GM12878 (cell line): ENCODE data around the gene CTIF. TPM values are rescaled to one million over a fixed set of nuclear protein-coding genes. Genes with fewer than 3 reads are reported as not detected.

ENCODE experiments used
- ATAC-seq: fragments of 200-7000 bp; cut with Tn5 transposase; 3 replicates; pipeline ENCODE4 v1.9.1; 2020; ENCODE audit warnings: mild to moderate bottlenecking, moderate library complexity
- BruUV-seq: library from RNA; stranded (reverse); fragments of 400-500 nt; replicated peaks from 2 replicates; lab custom pipeline; 2021; lab: Mats Ljungman, UMichigan
- CTCF ChIA-PET: fragments of 300-600 bp; sonication (Branson Sonifier 250); formaldehyde crosslinking; extraction: SDS; loops from one replicate; lab custom pipeline; 2021; ENCODE audit warnings: inconsistent platforms; lab: Yijun Ruan, JAX
- POLR2A ChIA-PET: fragments of 350-600 bp; formaldehyde crosslinking; extraction: SDS; loops from one replicate; lab custom pipeline; 2021; ENCODE audit warnings: inconsistent platforms; lab: Charles Lee
- RAD21 ChIA-PET: fragments of 300-600 bp; sonication (Branson Sonifier 250); formaldehyde crosslinking; loops from one replicate; lab custom pipeline; 2023; ENCODE audit warnings: antibody characterized with exemption; ENCODE audit not compliant: unreplicated experiment; lab: Charles Lee
- SMC1A ChIA-PET: fragments of 300-600 bp; sonication (Branson Sonifier 250); formaldehyde crosslinking; loops from one replicate; lab custom pipeline; 2023; ENCODE audit not compliant: unreplicated experiment, uncharacterized antibody; lab: Charles Lee
- DNase-seq: peaks from one replicate; pipeline ENCODE4 v3.0.0-alpha.2; 2011; ENCODE audit warnings: low read depth, low spot score
- FAIRE-seq: peaks from 3 replicates; lab custom pipeline; 2011; peaks lifted over from hg19 to GRCh38; lab: Jason Lieb, UNC
- H2AFZ ChIP-seq: 2 replicates; pipeline ENCODE4 v1.6.0; 2011; ENCODE audit warnings: low read depth, low read length, control low read depth; ENCODE audit not compliant: control insufficient read depth
- H3K27ac ChIP-seq: 2 replicates; pipeline ENCODE4 v1.5.1; 2011; ENCODE audit warnings: control low read depth; ENCODE audit not compliant: control insufficient read depth, insufficient read depth
- H3K27me3 ChIP-seq, 2 experiments: replicated peaks in 1 of 2; 2 replicates each; pipeline versions ENCODE4 v1.6.0 to v1.6.1; 2011; ENCODE audit warnings: low read length in 1 of 2; ENCODE audit not compliant: control insufficient read depth in 2 of 2, insufficient read depth in 2 of 2
- H3K36me3 ChIP-seq, 2 experiments: 2 replicates each; pipeline ENCODE4 v1.5.1; 2011; ENCODE audit warnings: low read length in 1 of 2; ENCODE audit not compliant: control insufficient read depth in 2 of 2, insufficient read depth in 2 of 2
- H3K4me1 ChIP-seq: 2 replicates; pipeline ENCODE4 v1.6.1; 2011; ENCODE audit warnings: mild to moderate bottlenecking, low read length, moderate library complexity, mixed read lengths; ENCODE audit not compliant: control insufficient read depth, insufficient read depth
- H3K4me2 ChIP-seq: 2 replicates; pipeline ENCODE4 v1.6.0; 2011; ENCODE audit warnings: control low read depth; ENCODE audit not compliant: control insufficient read depth, insufficient read depth
- H3K4me3 ChIP-seq: fragments of 200-600 bp; sonication (generic); 2 replicates; pipeline ENCODE4 v1.5.1; 2016
- H3K79me2 ChIP-seq: 2 replicates; pipeline ENCODE4 v1.6.0; 2011; ENCODE audit warnings: low read length; ENCODE audit not compliant: control insufficient read depth, insufficient read depth
- H3K9ac ChIP-seq: 2 replicates; pipeline ENCODE4 v1.8.0; 2011; ENCODE audit warnings: low read length, control low read depth, mixed read lengths; ENCODE audit not compliant: control insufficient read depth, insufficient read depth
- H3K9me3 ChIP-seq: replicated peaks from 3 replicates; pipeline ENCODE4 v1.5.1; 2011; ENCODE audit warnings: mild to moderate bottlenecking, low read length; ENCODE audit not compliant: control insufficient read depth, insufficient read depth
- H4K20me1 ChIP-seq: 2 replicates; pipeline ENCODE4 v1.6.0; 2011; ENCODE audit not compliant: control insufficient read depth, insufficient read depth
- CHD4 ChIP-seq: fragments of 200-600 bp; sonication (generic); IDR thresholded peaks from 2 replicates; pipeline ENCODE4 v1.6.1; 2016; ENCODE audit warnings: mild to moderate bottlenecking
- CREM ChIP-seq: IDR thresholded peaks from 2 replicates; pipeline ENCODE4 v1.6.1; 2014; ENCODE audit warnings: antibody characterized with exemption, low read depth
- MYC ChIP-seq: IDR thresholded peaks from 2 replicates; pipeline ENCODE4 v1.6.1; 2011; ENCODE audit warnings: mild to moderate bottlenecking, low read length, moderate library complexity, inconsistent platforms; ENCODE audit not compliant: insufficient read depth, insufficient replicate concordance, insufficient read length, severe bottlenecking
- PAX8 ChIP-seq: fragments of 450-650 bp; IDR thresholded peaks from 2 replicates; pipeline ENCODE4 v1.6.1; 2017; ENCODE audit warnings: mild to moderate bottlenecking, moderate library complexity
- SMARCA5 ChIP-seq: fragments of 450-650 bp; IDR thresholded peaks from 2 replicates; pipeline ENCODE4 v1.6.1; 2017; ENCODE audit warnings: mild to moderate bottlenecking
- whole genome bisulfite sequencing: methylation state at CpG from one replicate; pipeline ENCODE4 v1.1.6; 2016; ENCODE audit warnings: low lambda C conversion rate; ENCODE audit not compliant: insufficient replicate concordance, insufficient coverage; ENCODE audit errors: missing lambda C conversion rate; 5-methylcytosine and 5-hydroxymethylcytosine counted together
- in situ Hi-C: fragments of 300-500 bp; cut with MboI; formaldehyde crosslinking; loops from 9 replicates; pipeline ENCODE4 v1.14.3; 2018; ENCODE audit warnings: mixed read lengths
- intact Hi-C: fragments of 100-400 bp; cut with micrococcal nuclease; formaldehyde crosslinking; loops from one replicate; pipeline ENCODE4 v1.14.2; 2022; ENCODE audit not compliant: unreplicated experiment
- polyA plus RNA-seq, 11 experiments: library from polyadenylated mRNA; depleted of rRNA in 4 of 11; unstranded in 6 of 11; stranded (reverse) in 5 of 11; fragments of >200 nt; fragmentation: Nextera tagmentation in 4 of 11; fragmentation: Illumina TruSeq in 1 of 11; extraction: Ambion mirVana in 4 of 11; extraction: Trizol in 1 of 11; gene quantifications; 1 replicate in 1 of 11; 2 replicates in 10 of 11; pipeline versions ENCODE4 v1.2.1 to v1.2.3, GENCODE V29; 2011 to 2016; ENCODE audit warnings: inconsistent platforms in 2 of 11, missing spikeins in 2 of 11, low read depth in 1 of 11
- total RNA-seq, 4 experiments: library from RNA; depleted of rRNA in 3 of 4; stranded (reverse); fragments of >200 nt in 3 of 4; fragmentation: Illumina TruSeq in 1 of 4; extraction: Trizol in 1 of 4; gene quantifications; 2 replicates each; pipeline versions ENCODE4 v1.2.1 to v1.2.3, GENCODE V29; 2013 to 2021
- TF ChIP-seq, protein P1 (sequence below): IDR thresholded peaks from 2 replicates; pipeline ENCODE4 v1.6.1; 2011; ENCODE audit warnings: low read depth, low read length, improper control_type of control experiment, borderline replicate concordance
- TF ChIP-seq, protein P2 (sequence below): fragments of 450-650 bp; IDR thresholded peaks from 2 replicates; pipeline ENCODE4 v1.6.1; 2017; ENCODE audit warnings: mild to moderate bottlenecking, low read depth, inconsistent platforms; ENCODE audit not compliant: poor library complexity, severe bottlenecking

The CTIF gene
- total and polyA plus RNA-seq, 10 of the 15 experiments (the other 5 are each of a cell fraction or from before 2014, with no cell fraction given): 0.06 to 11.6 (median 2.5) TPM

DNA sequence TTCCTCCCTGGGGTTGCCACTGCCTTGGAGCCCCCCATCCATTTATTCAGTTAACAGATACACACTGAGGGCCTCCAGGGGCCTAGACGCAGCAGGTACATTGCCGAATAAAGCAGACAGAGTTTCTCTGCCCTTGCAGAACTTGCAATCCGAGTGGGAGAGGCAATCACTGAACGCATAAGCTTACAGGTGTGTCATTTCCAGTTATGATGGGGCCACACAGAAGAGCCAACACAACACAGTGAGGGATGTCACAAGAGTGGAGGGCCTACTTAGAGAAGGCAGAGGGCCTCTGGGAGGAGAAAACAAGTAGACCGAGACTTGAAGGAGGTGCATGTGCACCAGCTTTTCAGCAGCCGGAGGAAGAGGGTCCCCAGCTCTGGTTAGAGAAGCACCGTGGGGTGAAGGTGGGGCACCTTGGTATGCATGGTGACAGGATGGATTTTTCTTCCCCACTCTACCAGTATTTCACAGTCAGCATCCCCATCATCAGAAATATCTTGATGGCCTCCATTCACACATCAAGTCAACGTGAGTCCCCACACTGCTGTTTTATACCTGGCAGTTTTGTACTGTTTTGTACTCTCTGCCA is 261.0 kb downstream of the CTIF start:
- TF ChIP-seq, protein P1, sequence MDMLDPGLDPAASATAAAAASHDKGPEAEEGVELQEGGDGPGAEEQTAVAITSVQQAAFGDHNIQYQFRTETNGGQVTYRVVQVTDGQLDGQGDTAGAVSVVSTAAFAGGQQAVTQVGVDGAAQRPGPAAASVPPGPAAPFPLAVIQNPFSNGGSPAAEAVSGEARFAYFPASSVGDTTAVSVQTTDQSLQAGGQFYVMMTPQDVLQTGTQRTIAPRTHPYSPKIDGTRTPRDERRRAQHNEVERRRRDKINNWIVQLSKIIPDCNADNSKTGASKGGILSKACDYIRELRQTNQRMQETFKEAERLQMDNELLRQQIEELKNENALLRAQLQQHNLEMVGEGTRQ: no peak
- TF ChIP-seq CREM (no peak), SMARCA5 (no peak), PAX8 (no peak), CHD4 (no peak), MYC (no peak)
- TF ChIP-seq, protein P2, sequence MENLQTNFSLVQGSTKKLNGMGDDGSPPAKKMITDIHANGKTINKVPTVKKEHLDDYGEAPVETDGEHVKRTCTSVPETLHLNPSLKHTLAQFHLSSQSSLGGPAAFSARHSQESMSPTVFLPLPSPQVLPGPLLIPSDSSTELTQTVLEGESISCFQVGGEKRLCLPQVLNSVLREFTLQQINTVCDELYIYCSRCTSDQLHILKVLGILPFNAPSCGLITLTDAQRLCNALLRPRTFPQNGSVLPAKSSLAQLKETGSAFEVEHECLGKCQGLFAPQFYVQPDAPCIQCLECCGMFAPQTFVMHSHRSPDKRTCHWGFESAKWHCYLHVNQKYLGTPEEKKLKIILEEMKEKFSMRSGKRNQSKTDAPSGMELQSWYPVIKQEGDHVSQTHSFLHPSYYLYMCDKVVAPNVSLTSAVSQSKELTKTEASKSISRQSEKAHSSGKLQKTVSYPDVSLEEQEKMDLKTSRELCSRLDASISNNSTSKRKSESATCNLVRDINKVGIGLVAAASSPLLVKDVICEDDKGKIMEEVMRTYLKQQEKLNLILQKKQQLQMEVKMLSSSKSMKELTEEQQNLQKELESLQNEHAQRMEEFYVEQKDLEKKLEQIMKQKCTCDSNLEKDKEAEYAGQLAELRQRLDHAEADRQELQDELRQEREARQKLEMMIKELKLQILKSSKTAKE: no peak
- H3K9me3 ChIP-seq: no peaks in the 10 kb centered on the region
- ChIA-PET RAD21 (interaction anchor here (5.1 kb wide), 1 partner anchor 15 kb away, joined by 86 read pairs; no protein-coding TSS in a partner anchor), SMC1A (interaction anchor here (1.6 kb wide), 1 partner anchor 14 kb away, joined by 11 read pairs; no protein-coding TSS in a partner anchor), POLR2A (interaction anchor here (3.2 kb wide), 1 partner anchor 14 kb away, joined by 30 read pairs; no protein-coding TSS in a partner anchor), CTCF (no interaction called here)
- H3K27ac ChIP-seq: peak overlapping the region; percentile 92
- intact Hi-C loops (loop anchor here (2.0 kb wide), 1 partner anchor 35 kb away; no protein-coding TSS in a partner anchor), in situ Hi-C loops (loop anchor here (25.0 kb wide), 1 partner anchor 1487 kb away; the partner anchor contains the start of genes CXXC1 and MBD1)
- H3K36me3 ChIP-seq: peaks cover 0 to 2% of the 10 kb centered on the region in 2 experiments; a peak in 1 of 4 replicates
- H2AFZ ChIP-seq: peak overlapping the region; percentile 34
- H3K4me2 ChIP-seq: peak overlapping the region; percentile 28; the same call in 1 of the 2 replicates
- 52% methylated on average over 8 of the region's 8 CpGs for WGBS
- ATAC-seq (no peak), FAIRE-seq (no peak), DNase-seq (no peak)
- H3K4me3 ChIP-seq: no peak overlapping the region
- H3K27me3 ChIP-seq: no peaks in the 10 kb centered on the region
- H3K79me2 ChIP-seq: no peaks in the 10 kb centered on the region
- H3K4me1 ChIP-seq: peaks cover 48% of the 10 kb centered on the region
- no peaks in the 10 kb centered on the region for H4K20me1 ChIP-seq
- no peak overlapping the region; the same call in 1 of the 2 replicates for H3K9ac ChIP-seq
- BruUV-seq: no TSS peak
